Activated B cell treated with CpG ODN at 0.5 μM for 24 hours (primary cell): ENCODE measurements around the gene ATXN7L3B. TPM values are rescaled to one million over a fixed set of nuclear protein-coding genes. Genes with fewer than 3 reads are reported as not detected.
A peak's percentile ranks its signal among the peaks of the same experiment; 100 is the strongest.

ENCODE experiments used
- ATAC-seq: fragments of 200-7000 bp; cut with Tn5 transposase; one replicate; pipeline ENCODE4 v1.10.0; 2021; ENCODE audit warnings: low read depth, mild to moderate bottlenecking, moderate library complexity
- CTCF ChIA-PET: fragments of 350-600 bp; sonication (Branson Sonifier 250); formaldehyde crosslinking; loops from one replicate; lab custom pipeline; 2021; ENCODE audit warnings: antibody characterized with exemption; lab: Charles Lee
- POLR2A ChIA-PET: fragments of 350-600 bp; sonication (Branson Sonifier 250); formaldehyde crosslinking; loops from one replicate; lab custom pipeline; 2021; ENCODE audit warnings: antibody characterized with exemption; lab: Charles Lee
- DNase-seq: peaks from one replicate; pipeline ENCODE4 v3.0.0; 2022
- H3K27ac Mint-ChIP-seq: one replicate; pipeline ENCODE4 v1.8.0; 2020; ENCODE audit warnings: mixed read lengths
- H3K27me3 Mint-ChIP-seq: one replicate; pipeline ENCODE4 v1.8.0; 2021; ENCODE audit warnings: mixed read lengths
- H3K36me3 Mint-ChIP-seq: one replicate; pipeline ENCODE4 v1.8.0; 2021; ENCODE audit warnings: low read depth, mixed read lengths
- H3K4me1 Mint-ChIP-seq: one replicate; pipeline ENCODE4 v1.8.0; 2021; ENCODE audit warnings: mixed read lengths
- H3K4me3 Mint-ChIP-seq: one replicate; pipeline ENCODE4 v1.8.0; 2020; ENCODE audit warnings: mild to moderate bottlenecking, mixed read lengths
- H3K9me3 Mint-ChIP-seq: one replicate; pipeline ENCODE4 v1.8.0; 2020; ENCODE audit warnings: mixed read lengths
- intact Hi-C: fragments of 100-400 bp; cut with micrococcal nuclease; formaldehyde crosslinking; loops from one replicate; pipeline ENCODE4 v1.15.1; 2024
- total RNA-seq: library from RNA; stranded (reverse); gene quantifications from 2 replicates; pipeline ENCODE4 v1.2.3, GENCODE V29; 2022
- TF ChIP-seq, protein P1 (sequence below): fragments of 200-600 bp; IDR thresholded peaks from one replicate; pipeline ENCODE4 v1.8.0; 2022; ENCODE audit warnings: antibody characterized with exemption, mild to moderate bottlenecking

ATXN7L3B gene
- 29.2 and 30.7 TPM in 2 replicates for total RNA-seq

DNA sequence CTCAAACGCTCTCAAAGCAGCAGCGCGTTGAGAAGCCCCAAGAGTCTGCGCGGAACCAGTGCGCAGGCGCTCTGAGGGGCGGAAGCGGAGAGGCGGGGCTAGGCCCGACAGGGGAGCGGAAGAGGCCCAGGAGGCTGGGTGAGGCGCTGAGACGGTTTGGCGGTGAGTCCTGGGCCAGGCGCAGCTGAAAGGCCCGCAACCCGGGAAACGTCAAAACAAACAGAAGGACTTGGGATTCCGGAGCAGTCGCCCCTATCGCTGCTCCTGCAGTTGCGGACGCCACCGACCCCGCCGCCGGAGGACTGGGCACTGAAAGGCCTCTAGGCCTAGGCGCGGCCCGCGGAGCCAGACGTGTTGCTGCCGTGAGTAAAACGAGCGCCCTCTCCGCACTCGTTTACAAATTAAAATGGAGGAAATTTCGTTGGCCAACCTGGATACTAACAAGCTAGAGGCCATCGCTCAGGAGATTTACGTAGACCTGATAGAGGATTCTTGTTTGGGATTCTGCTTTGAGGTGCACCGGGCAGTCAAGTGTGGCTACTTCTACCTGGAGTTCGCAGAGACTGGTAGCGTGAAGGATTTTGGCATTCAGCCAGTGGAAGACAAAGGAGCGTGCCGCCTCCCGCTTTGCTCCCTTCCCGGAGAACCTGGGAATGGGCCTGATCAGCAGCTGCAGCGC is at the start of gene ATXN7L3B:
Gene ATXN7L3B, plus strand, starts transcription at position 129 of the 679 bp plus-strand sequence. Its CDS starts 278 bp downstream, at position 407.
- Mint-ChIP-seq H3K4me3 (peak within 1 kb of the TSS; percentile 95), H3K36me3 (peaks cover 54% of the 10 kb centered on the region), H3K9me3 (peaks cover 2% of the 10 kb centered on the region), H3K27ac (peak within 1 kb of the TSS; percentile 98), H3K27me3 (no peaks in the 10 kb centered on the region), H3K4me1 (peaks cover 63% of the 10 kb centered on the region)
- ATAC-seq = peak; percentile 94
- CTCF ChIA-PET = no interaction called here
- TF ChIP-seq, protein P1, sequence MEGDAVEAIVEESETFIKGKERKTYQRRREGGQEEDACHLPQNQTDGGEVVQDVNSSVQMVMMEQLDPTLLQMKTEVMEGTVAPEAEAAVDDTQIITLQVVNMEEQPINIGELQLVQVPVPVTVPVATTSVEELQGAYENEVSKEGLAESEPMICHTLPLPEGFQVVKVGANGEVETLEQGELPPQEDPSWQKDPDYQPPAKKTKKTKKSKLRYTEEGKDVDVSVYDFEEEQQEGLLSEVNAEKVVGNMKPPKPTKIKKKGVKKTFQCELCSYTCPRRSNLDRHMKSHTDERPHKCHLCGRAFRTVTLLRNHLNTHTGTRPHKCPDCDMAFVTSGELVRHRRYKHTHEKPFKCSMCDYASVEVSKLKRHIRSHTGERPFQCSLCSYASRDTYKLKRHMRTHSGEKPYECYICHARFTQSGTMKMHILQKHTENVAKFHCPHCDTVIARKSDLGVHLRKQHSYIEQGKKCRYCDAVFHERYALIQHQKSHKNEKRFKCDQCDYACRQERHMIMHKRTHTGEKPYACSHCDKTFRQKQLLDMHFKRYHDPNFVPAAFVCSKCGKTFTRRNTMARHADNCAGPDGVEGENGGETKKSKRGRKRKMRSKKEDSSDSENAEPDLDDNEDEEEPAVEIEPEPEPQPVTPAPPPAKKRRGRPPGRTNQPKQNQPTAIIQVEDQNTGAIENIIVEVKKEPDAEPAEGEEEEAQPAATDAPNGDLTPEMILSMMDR = no peak
- POLR2A ChIA-PET = no interaction called here
- intact Hi-C loops = loop anchor here (1.0 to 5.0 kb wide), 5 partner anchors 125 to 1544 kb away; partner anchors contain the start of genes KRR1 and NAP1L1
- DNase-seq = peak; percentile 95

DNA sequence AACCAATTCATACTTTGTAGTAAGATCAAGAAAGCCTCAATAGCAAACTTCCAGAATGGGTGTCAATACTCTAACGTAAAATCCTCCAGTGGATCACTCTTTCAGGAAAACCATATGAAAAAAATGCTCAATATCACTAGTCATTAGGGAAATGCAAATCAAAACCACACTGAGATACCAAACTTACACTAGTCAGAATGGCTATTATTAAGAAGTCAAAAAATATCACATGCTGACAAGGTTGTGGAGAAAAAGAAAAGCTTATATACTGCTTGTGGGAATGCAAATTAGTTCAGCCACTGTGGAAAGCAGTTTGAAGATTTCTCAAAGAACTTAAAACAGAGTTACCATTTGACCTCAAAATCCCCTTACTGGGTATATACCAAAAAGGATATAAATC is 49.5 kb upstream of the ATXN7L3B start:
- ChIA-PET POLR2A (no interaction called here), CTCF (no interaction called here)
- Mint-ChIP-seq H3K4me3 (no peak overlapping the region), H3K27ac (no peak overlapping the region), H3K36me3 (no peaks in the 10 kb centered on the region), H3K27me3 (no peaks in the 10 kb centered on the region), H3K4me1 (peaks cover 17% of the 10 kb centered on the region), H3K9me3 (no peaks in the 10 kb centered on the region)
- no peak for ATAC-seq
- TF ChIP-seq, protein P1 = no peak
- intact Hi-C loops = no loop called here
- DNase-seq = no peak

GRCh38 chr12:74489543-74489942 is 48.1 kb upstream of the ATXN7L3B start:
- H3K27ac Mint-ChIP-seq = no peak overlapping the region
- no peak overlapping the region for H3K4me3 Mint-ChIP-seq
- POLR2A ChIA-PET = no interaction called here
- TF ChIP-seq, protein P1 = no peak
- ATAC-seq (no peak), DNase-seq (no peak)
- CTCF ChIA-PET = no interaction called here
- intact Hi-C loops = no loop called here
- no peaks in the 10 kb centered on the region for H3K9me3 Mint-ChIP-seq
- peaks cover 17% of the 10 kb centered on the region for H3K4me1 Mint-ChIP-seq
- H3K27me3 Mint-ChIP-seq = no peaks in the 10 kb centered on the region
- H3K36me3 Mint-ChIP-seq = no peaks in the 10 kb centered on the region

GRCh38 chr12:74490390-74491064 is 47.1 kb upstream of the ATXN7L3B start:
- POLR2A ChIA-PET = no interaction called here
- DNase-seq (no peak), ATAC-seq (no peak)
- Mint-ChIP-seq H3K27ac (no peak overlapping the region), H3K27me3 (no peaks in the 10 kb centered on the region), H3K9me3 (no peaks in the 10 kb centered on the region), H3K4me3 (peak overlapping the region; percentile 51), H3K36me3 (no peaks in the 10 kb centered on the region), H3K4me1 (peaks cover 17% of the 10 kb centered on the region)
- TF ChIP-seq, protein P1 = no peak
- intact Hi-C loops = no loop called here
- CTCF ChIA-PET = no interaction called here

GRCh38 chr12:74491374-74491773 is 46.3 kb upstream of the ATXN7L3B start:
- no peaks in the 10 kb centered on the region for H3K36me3 Mint-ChIP-seq
- intact Hi-C loops = no loop called here
- peaks cover 17% of the 10 kb centered on the region for H3K4me1 Mint-ChIP-seq
- H3K27me3 Mint-ChIP-seq = no peaks in the 10 kb centered on the region
- H3K4me3 Mint-ChIP-seq = no peak overlapping the region
- TF ChIP-seq, protein P1 = no peak
- ATAC-seq (no peak), DNase-seq (no peak)
- H3K9me3 Mint-ChIP-seq = peaks cover 2% of the 10 kb centered on the region
- ChIA-PET CTCF (no interaction called here), POLR2A (no interaction called here)
- no peak overlapping the region for H3K27ac Mint-ChIP-seq
